ENCODE measurements around the gene KCNQ1. TPM values are rescaled to one million over a fixed set of nuclear protein-coding genes. Genes with fewer than 3 reads are reported as not detected.

KCNQ1 gene
- total RNA-seq, 1 experiment from 2014 or later, result 2.3 TPM

GRCh38 chr11:2665526-2666400 lies 221.0 kb downstream of the KCNQ1 start:
- H3K27me3 Mint-ChIP-seq (ENCODE audit: low read depth), result peaks cover 47% of the 10 kb centered on the region
- H3K27ac ChIP-seq (ENCODE audit: insufficient read length, low read depth, low read length), result no peak overlapping the region

More at GRCh38 chr11:2665526-2666400, 221.0 kb downstream of the KCNQ1 start:
- no peak overlapping the region for H2BK15ac ChIP-seq (ENCODE audit: low read depth, low read length)
- H3T11ph ChIP-seq (ENCODE audit: low read length), result no peak overlapping the region
- H2AFZ ChIP-seq (ENCODE audit: low read length), result no peak overlapping the region
- H4K91ac ChIP-seq (ENCODE audit: insufficient read length, low read depth, low read length), result no peak overlapping the region
- no peak overlapping the region for H3K9ac ChIP-seq (ENCODE audit: extremely low read depth, insufficient read length, low read length)
- H4K20me1 ChIP-seq (ENCODE audit: control insufficient read depth, insufficient read depth, insufficient read length), result no peaks in the 10 kb centered on the region
- no peak overlapping the region for H3K14ac ChIP-seq (ENCODE audit: insufficient read depth, low read length)
- no peaks in the 10 kb centered on the region; the same call in 1 of the 2 replicates for H3K27me3 ChIP-seq (ENCODE audit: insufficient read depth, low read length)
- no peaks in the 10 kb centered on the region for H3K23me2 ChIP-seq (ENCODE audit: insufficient read length, low read depth, low read length, poor library complexity, severe bottlenecking)
- Mint-ChIP-seq H3K4me1 (no peaks in the 10 kb centered on the region), H3K36me3 (ENCODE audit: insufficient read depth in 1 of 3, low read depth in 3 of 3) (peaks cover 25 to 46% (median 34%) of the 10 kb centered on the region in 3 experiments), H3K4me3 (no peak overlapping the region), H3K9me3 (peaks cover 24 to 30% of the 10 kb centered on the region in 2 experiments), H3K27ac (no peak overlapping the region)
- no peaks in the 10 kb centered on the region for H3K4me1 ChIP-seq (ENCODE audit: insufficient read depth, low read length)
- no CpG with 5 or more reads among the region's 11 CpGs for WGBS (ENCODE audit: extremely low coverage, insufficient read length, low lambda C conversion rate)
- H3K56ac ChIP-seq (ENCODE audit: insufficient read length, low read depth, low read length), result no peak overlapping the region
- no peak overlapping the region for H2BK5ac ChIP-seq (ENCODE audit: insufficient read length, low read length)
- no peak overlapping the region for H3K4ac ChIP-seq (ENCODE audit: low read depth, low read length)
- no peaks in the 10 kb centered on the region for H3K79me2 ChIP-seq (ENCODE audit: insufficient read depth, low read length)
- H3K4me2 ChIP-seq (ENCODE audit: insufficient read depth, insufficient read length, low read length), result no peak overlapping the region
- peak; percentile 20 for DNase-seq
- no peak overlapping the region for H2BK12ac ChIP-seq (ENCODE audit: insufficient read length, low read depth, low read length)
- H2AK5ac ChIP-seq (ENCODE audit: insufficient read length, low read length), result no peak overlapping the region
- H2BK120ac ChIP-seq (ENCODE audit: low read depth, low read length, poor library complexity, severe bottlenecking), result no peak overlapping the region
- no peak overlapping the region for H4K5ac ChIP-seq (ENCODE audit: insufficient read length, low read depth, low read length)
- H3K23ac ChIP-seq (ENCODE audit: insufficient read length, low read depth, low read length), result no peak overlapping the region
- no peak overlapping the region for H4K8ac ChIP-seq (replicated peaks; ENCODE audit: insufficient read length, low read depth, low read length)
- no peaks in the 10 kb centered on the region for H3K79me1 ChIP-seq (ENCODE audit: insufficient read depth, low read depth, low read length, poor library complexity, severe bottlenecking)
- H2BK20ac ChIP-seq (ENCODE audit: low read depth, low read length, poor library complexity, severe bottlenecking), result no peak overlapping the region
- H3K18ac ChIP-seq (ENCODE audit: insufficient read length, low read depth, low read length), result no peak overlapping the region
- peaks cover 8% of the 10 kb centered on the region for H3K9me3 ChIP-seq (ENCODE audit: control insufficient read depth, low read depth, low read length)
- TF ChIP-seq CTCF (conservative IDR thresholded peaks at IDR 0.05), result no peak

Measured in H9 (cell line).